HepG2 (cell line): ENCODE data around the gene RBM23. TPM values are rescaled to one million over a fixed set of nuclear protein-coding genes. Genes with fewer than 3 reads are reported as not detected.

Experiments used
- CBX1 ChIP-seq: IDR thresholded peaks from one replicate; pipeline ENCODE4 v1.6.1; 2016; ENCODE audit warnings: antibody characterized with exemption, low read depth
- ELF3 ChIP-seq: IDR thresholded peaks from 2 replicates; pipeline ENCODE4 v1.6.1; 2016; ENCODE audit warnings: missing genetic modification reagents, missing compliant biosample characterization
- FOXA1 ChIP-seq, 2 experiments: fragments of 450-650 bp in 1 of 2; sonication (generic) in 1 of 2; formaldehyde crosslinking in 1 of 2; IDR thresholded peaks; 2 replicates each; pipeline versions ENCODE4 v1.4.0 to v1.6.1; 2016 to 2020; ENCODE audit warnings: missing genetic modification reagents in 1 of 2
- GATA4 ChIP-seq: sonication (generic); IDR thresholded peaks from 2 replicates; pipeline ENCODE4 v1.6.1; 2016; ENCODE audit warnings: antibody characterized with exemption, low read depth, borderline replicate concordance
- HMGA1 ChIP-seq: sonication (generic); formaldehyde crosslinking; conservative IDR thresholded peaks from 2 replicates; pipeline ENCODE4 v1.4.0; 2020; ENCODE audit warnings: missing genetic modification reagents
- LCORL ChIP-seq, 2 experiments: fragments of 450-650 bp in 1 of 2; sonication (generic) in 1 of 2; formaldehyde crosslinking in 1 of 2; IDR thresholded peaks; 2 replicates each; pipeline versions ENCODE4 v1.5.0 to v1.6.1; 2017 to 2020; ENCODE audit warnings: antibody characterized with exemption in 1 of 2, missing genetic modification reagents in 1 of 2
- MZF1 ChIP-seq: sonication (generic); formaldehyde crosslinking; IDR thresholded peaks from 2 replicates; pipeline ENCODE4 v1.8.1; 2023; ENCODE audit warnings: mild to moderate bottlenecking, missing genetic modification reagents, borderline replicate concordance
- PAF1 ChIP-seq: IDR thresholded peaks from 2 replicates; pipeline ENCODE4 v1.6.1; 2016; ENCODE audit warnings: missing genetic modification reagents, missing compliant biosample characterization
- RBAK ChIP-seq: sonication (generic); formaldehyde crosslinking; IDR thresholded peaks from 2 replicates; pipeline ENCODE4 v1.5.1; 2020; ENCODE audit warnings: mild to moderate bottlenecking, missing genetic modification reagents
- SALL1 ChIP-seq: sonication (generic); formaldehyde crosslinking; IDR thresholded peaks from 2 replicates; pipeline ENCODE4 v1.8.0; 2022; ENCODE audit warnings: mild to moderate bottlenecking, missing genetic modification reagents
- SAP130 ChIP-seq: IDR thresholded peaks from 2 replicates; pipeline ENCODE4 v1.6.1; 2016; ENCODE audit warnings: low read depth
- TBL1XR1 ChIP-seq: fragments of 150-350 bp; IDR thresholded peaks from 2 replicates; pipeline ENCODE4 v1.6.1; 2014; ENCODE audit warnings: borderline replicate concordance, low read length; ENCODE audit not compliant: partially characterized antibody
- TMF1 ChIP-seq: sonication (generic); formaldehyde crosslinking; IDR thresholded peaks from 2 replicates; pipeline ENCODE4 v1.8.1; 2022; ENCODE audit warnings: low read depth, missing genetic modification reagents
- TP53 ChIP-seq: sonication (generic); formaldehyde crosslinking; conservative IDR thresholded peaks from 2 replicates; pipeline ENCODE4 v1.4.0; 2020; ENCODE audit warnings: missing genetic modification reagents
- ZBTB42 ChIP-seq: sonication (generic); formaldehyde crosslinking; IDR thresholded peaks from 2 replicates; pipeline ENCODE4 v1.5.0; 2020; ENCODE audit warnings: mild to moderate bottlenecking, missing genetic modification reagents
- ZKSCAN5 ChIP-seq: sonication (generic); formaldehyde crosslinking; IDR thresholded peaks from 2 replicates; pipeline ENCODE4 v1.5.1; 2020; ENCODE audit warnings: mild to moderate bottlenecking, missing genetic modification reagents
- ZNF136 ChIP-seq: sonication (generic); formaldehyde crosslinking; IDR thresholded peaks from 2 replicates; pipeline ENCODE4 v1.8.1; 2022; ENCODE audit warnings: low read depth, mild to moderate bottlenecking, moderate library complexity, missing genetic modification reagents
- ZNF44 ChIP-seq: sonication (generic); formaldehyde crosslinking; IDR thresholded peaks from 2 replicates; pipeline ENCODE4 v1.5.1; 2020; ENCODE audit warnings: mild to moderate bottlenecking, missing genetic modification reagents
- ZNF546 ChIP-seq: sonication (generic); formaldehyde crosslinking; conservative IDR thresholded peaks from 2 replicates; pipeline ENCODE4 v1.8.1; 2023; ENCODE audit warnings: mild to moderate bottlenecking, missing genetic modification reagents
- ZNF567 ChIP-seq: sonication (generic); formaldehyde crosslinking; IDR thresholded peaks from 2 replicates; pipeline ENCODE4 v1.8.1; 2023; ENCODE audit warnings: mild to moderate bottlenecking, missing genetic modification reagents, borderline replicate concordance
- ZNF607 ChIP-seq: sonication (generic); formaldehyde crosslinking; IDR thresholded peaks from 2 replicates; pipeline ENCODE4 v1.5.1; 2020; ENCODE audit warnings: missing genetic modification reagents, mild to moderate bottlenecking, borderline replicate concordance
- ZNF724P ChIP-seq: sonication (generic); formaldehyde crosslinking; IDR thresholded peaks from 2 replicates; pipeline ENCODE4 v1.8.0; 2022; ENCODE audit warnings: missing genetic modification reagents, borderline replicate concordance
- polyA plus RNA-seq, 8 experiments: library from polyadenylated mRNA; depleted of rRNA in 3 of 8; stranded (reverse) in 7 of 8; unstranded in 1 of 8; fragments of >200 nt; fragmentation: Illumina TruSeq in 4 of 8; extraction: Trizol in 4 of 8; gene quantifications; 2 replicates each; pipeline versions ENCODE4 v1.2.1 to v1.2.3, GENCODE V29; 2011 to 2016; ENCODE audit warnings: low read depth in 4 of 8, missing spikeins in 1 of 8, mixed read lengths in 1 of 8; ENCODE audit not compliant: insufficient read depth in 1 of 8
- total RNA-seq, 5 experiments: library from RNA; depleted of rRNA; stranded (reverse); fragments of >200 nt; fragmentation: Illumina TruSeq; extraction: Trizol; gene quantifications; 2 replicates each; pipeline ENCODE4 v1.2.3, GENCODE V29; 2016; ENCODE audit warnings: low read depth in 1 of 5
- TF ChIP-seq, protein P1 (sequence below), 2 experiments: sonication (generic) in 1 of 2; formaldehyde crosslinking in 1 of 2; IDR thresholded peaks; 2 replicates each; pipeline versions ENCODE4 v1.5.1 to v1.6.1; 2011 to 2020; ENCODE audit warnings: borderline replicate concordance in 1 of 2, low read depth in 1 of 2, low read length in 1 of 2, mild to moderate bottlenecking in 1 of 2, missing genetic modification reagents in 1 of 2, moderate library complexity in 1 of 2
- TF ChIP-seq, protein P2 (sequence below): sonication (generic); formaldehyde crosslinking; IDR thresholded peaks from 2 replicates; pipeline ENCODE4 v1.8.1; 2023; ENCODE audit warnings: mild to moderate bottlenecking, moderate library complexity, missing genetic modification reagents
- TF ChIP-seq, protein P3 (sequence below): sonication (generic); formaldehyde crosslinking; IDR thresholded peaks from 2 replicates; pipeline ENCODE4 v1.8.0; 2022; ENCODE audit warnings: missing genetic modification reagents, mild to moderate bottlenecking, moderate library complexity, borderline replicate concordance

RBM23 gene
- total and polyA plus RNA-seq, 2 of the 13 experiments (the other 11 are each of a cell fraction or from before 2014, with no cell fraction given), result 1.5 to 2.1 TPM

DNA sequence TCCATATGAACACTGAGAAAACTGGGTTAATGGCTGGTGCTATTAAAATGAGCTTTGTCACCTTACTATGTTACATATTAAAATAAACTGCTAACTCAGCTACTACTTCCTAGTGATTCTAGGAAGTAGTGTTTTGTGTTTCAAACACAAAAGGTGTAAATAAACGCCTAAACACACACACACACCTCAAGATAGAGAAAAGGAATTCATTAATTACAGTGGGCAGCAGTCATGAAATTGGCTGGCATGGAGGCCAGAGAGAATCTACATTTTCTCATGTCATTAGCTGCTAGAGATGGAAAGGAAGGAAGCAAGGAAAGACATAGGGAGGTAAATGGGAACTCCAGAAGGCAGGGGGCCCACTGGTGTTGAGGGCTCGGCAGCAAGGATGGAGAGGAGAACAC lies 11.0 kb upstream of the RBM23 start (continued):
- TF ChIP-seq TP53 (0 out of 2 replicates have a peak, but pooled peaks have one; percentile 4), ZBTB42 (CRISPR knock-in tag) (0 out of 2 replicates have a peak, but pooled peaks have one; percentile 62), TBL1XR1 (no peak), PAF1 (CRISPR knock-in tag) (no peak), FOXA1 (IDR thresholded peaks at IDR 0.05) (no peak), FOXA1 (CRISPR knock-in tag; IDR thresholded peaks at IDR 0.05) (no peak), CBX1 (no peak), ELF3 (no peak), ZNF44 (CRISPR knock-in tag) (peak; percentile 18; the same call in 1 of the 2 replicates), SAP130 (CRISPR knock-in tag) (no peak), SALL1 (CRISPR knock-in tag) (no peak), TMF1 (CRISPR knock-in tag) (no peak), MZF1 (CRISPR knock-in tag) (no peak), ZNF607 (CRISPR knock-in tag) (peak; percentile 69; the same call in 1 of the 2 replicates), ZKSCAN5 (CRISPR knock-in tag) (no peak), ZNF136 (no peak), ZNF546 (no peak; the same call in 1 of the 2 replicates), RBAK (CRISPR knock-in tag) (no peak), GATA4 (no peak), ZNF724P (CRISPR knock-in tag) (peak; percentile 22; the same call in 1 of the 2 replicates), LCORL (IDR thresholded peaks at IDR 0.05) (no peak), LCORL (CRISPR knock-in tag; IDR thresholded peaks at IDR 0.05) (no peak), HMGA1 (CRISPR knock-in tag) (no peak), ZNF567 (CRISPR knock-in tag) (0 out of 2 replicates have a peak, but pooled peaks have one; percentile 12)
- TF ChIP-seq, protein P1, sequence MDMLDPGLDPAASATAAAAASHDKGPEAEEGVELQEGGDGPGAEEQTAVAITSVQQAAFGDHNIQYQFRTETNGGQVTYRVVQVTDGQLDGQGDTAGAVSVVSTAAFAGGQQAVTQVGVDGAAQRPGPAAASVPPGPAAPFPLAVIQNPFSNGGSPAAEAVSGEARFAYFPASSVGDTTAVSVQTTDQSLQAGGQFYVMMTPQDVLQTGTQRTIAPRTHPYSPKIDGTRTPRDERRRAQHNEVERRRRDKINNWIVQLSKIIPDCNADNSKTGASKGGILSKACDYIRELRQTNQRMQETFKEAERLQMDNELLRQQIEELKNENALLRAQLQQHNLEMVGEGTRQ (IDR thresholded peaks at IDR 0.05; ENCODE audit: low read depth, low read length), result no peak
- TF ChIP-seq, protein P1 (CRISPR knock-in tag; IDR thresholded peaks at IDR 0.05; ENCODE audit: borderline replicate concordance), result no peak
- TF ChIP-seq, protein P2, sequence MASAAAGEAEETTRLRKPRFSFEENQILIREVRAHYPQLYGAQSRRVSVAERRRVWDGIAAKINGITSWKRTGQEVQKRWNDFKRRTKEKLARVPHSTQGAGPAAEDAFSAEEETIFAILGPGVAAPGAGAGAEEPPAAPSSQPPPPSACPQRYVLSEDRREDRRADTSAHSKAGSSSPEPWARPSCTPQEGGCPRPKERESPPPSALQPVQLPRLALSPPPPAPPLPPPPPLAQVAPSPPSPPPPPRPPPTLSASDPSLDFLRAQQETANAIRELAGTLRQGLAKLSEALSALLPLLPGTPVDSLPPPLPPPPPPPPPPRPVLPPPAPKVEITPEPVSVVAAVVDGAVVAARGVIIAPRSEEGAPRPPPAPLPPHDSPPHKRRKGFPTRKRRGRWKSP (CRISPR knock-in tag), result no peak; the same call in 1 of the 2 replicates
- TF ChIP-seq, protein P3, sequence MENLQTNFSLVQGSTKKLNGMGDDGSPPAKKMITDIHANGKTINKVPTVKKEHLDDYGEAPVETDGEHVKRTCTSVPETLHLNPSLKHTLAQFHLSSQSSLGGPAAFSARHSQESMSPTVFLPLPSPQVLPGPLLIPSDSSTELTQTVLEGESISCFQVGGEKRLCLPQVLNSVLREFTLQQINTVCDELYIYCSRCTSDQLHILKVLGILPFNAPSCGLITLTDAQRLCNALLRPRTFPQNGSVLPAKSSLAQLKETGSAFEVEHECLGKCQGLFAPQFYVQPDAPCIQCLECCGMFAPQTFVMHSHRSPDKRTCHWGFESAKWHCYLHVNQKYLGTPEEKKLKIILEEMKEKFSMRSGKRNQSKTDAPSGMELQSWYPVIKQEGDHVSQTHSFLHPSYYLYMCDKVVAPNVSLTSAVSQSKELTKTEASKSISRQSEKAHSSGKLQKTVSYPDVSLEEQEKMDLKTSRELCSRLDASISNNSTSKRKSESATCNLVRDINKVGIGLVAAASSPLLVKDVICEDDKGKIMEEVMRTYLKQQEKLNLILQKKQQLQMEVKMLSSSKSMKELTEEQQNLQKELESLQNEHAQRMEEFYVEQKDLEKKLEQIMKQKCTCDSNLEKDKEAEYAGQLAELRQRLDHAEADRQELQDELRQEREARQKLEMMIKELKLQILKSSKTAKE, result peak; percentile 18; the same call in 1 of the 2 replicates
